Activated CD8-positive, alpha-beta T cell treated with anti-CD3 and anti-CD28 coated beads, Interleukin-2, amount 10 ng/mL, durations not matched to agents 7 days and 5 days (primary cell): ENCODE results near the gene ZFP57. TPM values are rescaled to one million over a fixed set of nuclear protein-coding genes. Genes with fewer than 3 reads are reported as not detected.
A peak's percentile ranks its signal among the peaks of the same experiment; 100 is the strongest.

Source experiments
- ATAC-seq: fragments of 150-1000 bp; cut with Tn5 transposase; one replicate; pipeline ENCODE4 v1.10.0; 2021; ENCODE audit warnings: moderate library complexity
- CTCF ChIA-PET: fragments of 350-600 bp; sonication (Branson Sonifier 250); formaldehyde crosslinking; loops from one replicate; lab custom pipeline; 2021; ENCODE audit warnings: antibody characterized with exemption; lab: Charles Lee
- POLR2A ChIA-PET: fragments of 350-600 bp; sonication (Branson Sonifier 250); formaldehyde crosslinking; loops from one replicate; lab custom pipeline; 2021; ENCODE audit warnings: antibody characterized with exemption; lab: Charles Lee
- DNase-seq: peaks from one replicate; pipeline ENCODE4 v3.0.0-alpha.2; 2020
- H3K27ac Mint-ChIP-seq: one replicate; pipeline ENCODE4 v1.8.0; 2021; ENCODE audit warnings: mild to moderate bottlenecking, mixed read lengths
- H3K27me3 Mint-ChIP-seq: one replicate; pipeline ENCODE4 v1.8.0; 2021; ENCODE audit warnings: low read depth, mixed read lengths
- H3K36me3 Mint-ChIP-seq: one replicate; pipeline ENCODE4 v1.8.0; 2021; ENCODE audit warnings: low read depth, mixed read lengths
- H3K4me1 Mint-ChIP-seq: one replicate; pipeline ENCODE4 v1.8.0; 2021; ENCODE audit warnings: low read depth, mixed read lengths
- H3K4me3 Mint-ChIP-seq: one replicate; pipeline ENCODE4 v1.8.0; 2021; ENCODE audit warnings: mild to moderate bottlenecking, mixed read lengths
- H3K9me3 Mint-ChIP-seq: one replicate; pipeline ENCODE4 v1.8.0; 2022; ENCODE audit warnings: mixed read lengths; ENCODE audit not compliant: insufficient read depth
- total RNA-seq, 2 experiments: library from RNA; stranded (reverse); gene quantifications; one replicate each; pipeline ENCODE4 v1.2.3, GENCODE V29; 2021

Gene ZFP57
- total RNA-seq, result not detected

DNA sequence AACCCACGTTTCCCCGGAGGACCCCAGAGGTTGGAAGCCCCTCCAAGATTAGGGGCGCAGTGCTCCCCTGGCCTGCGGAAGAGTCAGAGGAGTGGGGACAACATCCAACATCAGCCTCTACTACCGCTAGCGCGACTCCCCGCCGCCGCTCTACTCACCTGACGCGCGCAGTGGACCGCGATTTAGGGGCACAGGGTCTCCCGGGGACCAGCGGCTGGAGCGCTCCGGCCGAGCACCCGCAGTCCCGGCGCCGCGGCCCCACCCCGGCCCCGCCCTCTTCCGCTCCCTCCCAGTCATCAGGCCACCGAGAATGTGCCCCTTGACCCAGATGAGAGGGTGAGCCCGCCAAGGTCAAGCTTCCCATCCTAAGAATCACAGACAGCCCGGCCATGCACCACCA is at the start of gene ZFP57:
TSS of gene ZFP57 (minus strand) at position 249 of the 400 bp plus-strand sequence. CDS start 4,149 bp downstream, outside the sequence.
- Mint-ChIP-seq H3K9me3 (no peaks in the 10 kb centered on the region), H3K27ac (no peak within 1 kb of the TSS), H3K27me3 (peaks cover 4% of the 10 kb centered on the region), H3K4me1 (peaks cover 16% of the 10 kb centered on the region), H3K36me3 (no peaks in the 10 kb centered on the region), H3K4me3 (no peak within 1 kb of the TSS)
- CTCF ChIA-PET, result no interaction called here
- ATAC-seq (no peak), DNase-seq (no peak)
- POLR2A ChIA-PET, result no interaction called here

- CTCF ChIA-PET, result no interaction called here
- POLR2A ChIA-PET, result interaction anchor here (0.8 to 0.9 kb wide), 2 partner anchors 15 to 32 kb away, joined by 4 read pairs; no protein-coding TSS in a partner anchor
- no peak overlapping the region for H3K27ac Mint-ChIP-seq
- H3K4me1 Mint-ChIP-seq, result peaks cover 42% of the 10 kb centered on the region
- no peaks in the 10 kb centered on the region for H3K9me3 Mint-ChIP-seq
- peaks cover 42% of the 10 kb centered on the region for H3K36me3 Mint-ChIP-seq
- no peaks in the 10 kb centered on the region for H3K27me3 Mint-ChIP-seq
- H3K4me3 Mint-ChIP-seq, result no peak overlapping the region
- DNase-seq (no peak), ATAC-seq (no peak)
Observed at GRCh38 chr6:29730575-29731126, 49.7 kb upstream of the ZFP57 start.

- Mint-ChIP-seq H3K36me3 (peaks cover 47% of the 10 kb centered on the region), H3K27ac (no peak overlapping the region), H3K4me1 (peaks cover 48% of the 10 kb centered on the region), H3K4me3 (no peak overlapping the region), H3K9me3 (no peaks in the 10 kb centered on the region), H3K27me3 (no peaks in the 10 kb centered on the region)
- no peak for DNase-seq
- ATAC-seq, result no peak
- CTCF ChIA-PET, result interaction anchor here (1.2 kb wide), 1 partner anchor 23 kb away, joined by 3 read pairs; no protein-coding TSS in a partner anchor
- POLR2A ChIA-PET, result interaction anchor here (0.8 to 0.9 kb wide), 2 partner anchors 14 to 33 kb away, joined by 4 read pairs; no protein-coding TSS in a partner anchor
Observed at GRCh38 chr6:29729774-29730328, 48.9 kb upstream of the ZFP57 start.

- no peak for DNase-seq
- POLR2A ChIA-PET, result no interaction called here
- no peak for ATAC-seq
- Mint-ChIP-seq H3K27me3 (no peaks in the 10 kb centered on the region), H3K27ac (no peak overlapping the region), H3K9me3 (no peaks in the 10 kb centered on the region), H3K4me3 (no peak overlapping the region), H3K36me3 (peaks cover 54% of the 10 kb centered on the region), H3K4me1 (peaks cover 45% of the 10 kb centered on the region)
- CTCF ChIA-PET, result interaction anchor here (1.2 to 4.6 kb wide), 2 partner anchors 8 to 24 kb away, joined by 3 to 29 read pairs; no protein-coding TSS in a partner anchor
Observed at GRCh38 chr6:29728875-29729270, 47.9 kb upstream of the ZFP57 start.

DNA sequence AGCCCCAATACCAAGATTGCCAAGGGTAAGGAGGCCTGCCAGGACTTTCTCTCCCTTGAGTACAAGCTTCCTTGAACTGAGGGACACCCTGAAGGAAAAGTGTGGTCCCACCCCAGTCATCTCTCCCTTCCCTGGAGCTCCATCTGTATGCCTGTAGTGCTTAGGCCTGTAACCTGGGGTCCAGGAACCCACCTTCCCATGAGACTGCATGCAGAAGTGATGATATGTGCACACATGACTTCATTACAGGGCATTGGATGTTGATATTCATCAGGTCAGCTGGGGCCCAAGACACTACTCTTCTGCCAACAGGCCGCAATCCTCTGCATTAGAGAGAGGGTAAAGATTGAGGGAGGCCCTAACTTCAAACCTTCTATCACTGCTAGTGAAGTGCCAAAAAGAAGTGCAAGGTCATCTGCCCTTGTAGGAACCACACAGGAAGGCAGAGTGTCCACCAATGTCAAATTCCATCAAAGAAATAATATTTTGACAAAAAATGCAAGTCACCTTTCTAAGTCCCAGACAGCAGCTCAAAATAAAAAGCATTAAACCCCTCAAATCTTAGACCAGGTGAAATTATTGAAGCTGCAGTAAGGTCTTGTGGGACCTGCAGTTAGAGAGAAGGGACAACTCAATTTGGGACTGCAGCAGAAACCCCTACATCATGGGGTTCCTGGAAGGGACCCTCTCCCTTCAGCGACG is 47.4 kb upstream of the ZFP57 start:
- ATAC-seq (no peak), DNase-seq (no peak)
- peak overlapping the region; percentile 58 for H3K27ac Mint-ChIP-seq
- H3K4me3 Mint-ChIP-seq, result no peak overlapping the region
- H3K9me3 Mint-ChIP-seq, result no peaks in the 10 kb centered on the region
- peaks cover 43% of the 10 kb centered on the region for H3K4me1 Mint-ChIP-seq
- peaks cover 56% of the 10 kb centered on the region for H3K36me3 Mint-ChIP-seq
- H3K27me3 Mint-ChIP-seq, result no peaks in the 10 kb centered on the region
- CTCF ChIA-PET, result interaction anchor here (0.9 to 4.6 kb wide), 7 partner anchors 9 to 106 kb away, joined by 3 to 29 read pairs (median 5); no protein-coding TSS in a partner anchor
- POLR2A ChIA-PET, result interaction anchor here (0.7 to 3.2 kb wide), 3 partner anchors 20 to 24 kb away, joined by 3 to 14 read pairs (median 5); no protein-coding TSS in a partner anchor

GRCh38 chr6:29727637-29728036 is 46.7 kb upstream of the ZFP57 start:
- Mint-ChIP-seq H3K4me1 (peaks cover 46% of the 10 kb centered on the region), H3K4me3 (no peak overlapping the region), H3K36me3 (peaks cover 55% of the 10 kb centered on the region), H3K27me3 (no peaks in the 10 kb centered on the region), H3K27ac (no peak overlapping the region), H3K9me3 (no peaks in the 10 kb centered on the region)
- ChIA-PET CTCF (interaction anchor here (0.8 to 4.6 kb wide), 10 partner anchors 10 to 107 kb away, joined by 3 to 29 read pairs (median 5); no protein-coding TSS in a partner anchor), POLR2A (interaction anchor here (0.7 to 3.2 kb wide), 3 partner anchors 19 to 24 kb away, joined by 3 to 14 read pairs (median 5); no protein-coding TSS in a partner anchor)
- no peak for ATAC-seq
- no peak for DNase-seq

DNA sequence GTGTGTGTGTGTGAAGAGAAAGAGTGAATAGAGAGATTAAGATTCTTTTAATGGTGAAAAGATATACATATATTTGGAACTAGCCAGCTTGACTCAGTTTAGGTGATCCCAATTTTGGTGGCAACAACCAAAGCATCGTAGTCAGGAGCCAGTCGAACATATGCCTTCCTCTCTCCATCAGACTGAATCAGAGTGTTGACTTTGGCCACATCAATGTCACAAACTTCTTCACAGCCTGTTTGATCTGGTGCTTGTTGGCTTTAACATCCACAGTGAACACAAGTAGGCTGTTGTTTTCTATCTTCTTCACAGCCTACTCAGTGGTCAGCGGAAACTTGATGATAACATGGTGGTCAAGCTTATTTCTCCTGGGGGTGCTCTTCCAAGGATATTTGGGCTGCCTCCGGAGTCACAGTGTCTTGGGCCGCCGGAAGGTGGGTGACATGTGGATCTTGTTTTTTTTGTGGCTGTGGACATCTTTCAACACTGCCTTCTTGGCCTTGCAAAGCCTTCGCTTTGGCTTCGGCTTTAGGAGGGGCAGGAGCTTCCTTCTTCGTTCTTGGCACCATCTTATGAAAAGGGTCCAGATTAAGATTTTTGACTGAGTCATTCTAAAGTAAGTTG is 45.7 kb upstream of the ZFP57 start:
- Mint-ChIP-seq H3K4me3 (peak overlapping the region; percentile 10), H3K36me3 (peaks cover 55% of the 10 kb centered on the region), H3K27me3 (no peaks in the 10 kb centered on the region), H3K9me3 (no peaks in the 10 kb centered on the region), H3K27ac (no peak overlapping the region), H3K4me1 (peaks cover 55% of the 10 kb centered on the region)
- no peak for ATAC-seq
- ChIA-PET CTCF (interaction anchor here (1.0 to 4.6 kb wide), 10 partner anchors 10 to 108 kb away, joined by 3 to 29 read pairs (median 6); no protein-coding TSS in a partner anchor), POLR2A (interaction anchor here (0.6 to 3.2 kb wide), 3 partner anchors 15 to 77 kb away, joined by 3 to 14 read pairs (median 5); no protein-coding TSS in a partner anchor)
- no peak for DNase-seq

DNA sequence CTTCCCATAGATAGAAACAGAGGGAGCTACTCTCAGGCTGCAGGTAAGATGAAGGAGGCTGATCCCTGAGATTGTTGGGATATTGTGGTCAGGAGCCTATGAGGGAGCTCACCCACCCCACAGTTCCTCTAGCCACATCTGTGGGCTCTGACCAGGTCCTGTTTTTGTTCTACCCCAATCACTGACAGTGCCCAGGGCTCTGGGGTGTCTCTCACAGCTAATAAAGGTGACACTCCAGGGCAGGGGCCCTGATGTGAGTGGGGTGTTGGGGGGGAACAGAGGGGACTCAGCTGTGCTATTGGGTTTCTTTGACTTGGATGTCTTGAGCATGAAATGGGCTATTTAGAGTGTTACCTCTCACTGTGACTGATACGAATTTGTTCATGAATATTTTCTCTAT is 45.0 kb upstream of the ZFP57 start:
- peak overlapping the region; percentile 46 for H3K27ac Mint-ChIP-seq
- peaks cover 55% of the 10 kb centered on the region for H3K36me3 Mint-ChIP-seq
- H3K27me3 Mint-ChIP-seq, result no peaks in the 10 kb centered on the region
- ChIA-PET CTCF (interaction anchor here (1.0 to 4.6 kb wide), 9 partner anchors 11 to 105 kb away, joined by 3 to 29 read pairs (median 7); no protein-coding TSS in a partner anchor), POLR2A (interaction anchor here (1.0 to 3.2 kb wide), 2 partner anchors 14 to 26 kb away, joined by 5 to 14 read pairs; no protein-coding TSS in a partner anchor)
- H3K9me3 Mint-ChIP-seq, result no peaks in the 10 kb centered on the region
- peak overlapping the region; percentile 81 for H3K4me3 Mint-ChIP-seq
- DNase-seq, result no peak
- peaks cover 59% of the 10 kb centered on the region for H3K4me1 Mint-ChIP-seq
- no peak for ATAC-seq

DNA sequence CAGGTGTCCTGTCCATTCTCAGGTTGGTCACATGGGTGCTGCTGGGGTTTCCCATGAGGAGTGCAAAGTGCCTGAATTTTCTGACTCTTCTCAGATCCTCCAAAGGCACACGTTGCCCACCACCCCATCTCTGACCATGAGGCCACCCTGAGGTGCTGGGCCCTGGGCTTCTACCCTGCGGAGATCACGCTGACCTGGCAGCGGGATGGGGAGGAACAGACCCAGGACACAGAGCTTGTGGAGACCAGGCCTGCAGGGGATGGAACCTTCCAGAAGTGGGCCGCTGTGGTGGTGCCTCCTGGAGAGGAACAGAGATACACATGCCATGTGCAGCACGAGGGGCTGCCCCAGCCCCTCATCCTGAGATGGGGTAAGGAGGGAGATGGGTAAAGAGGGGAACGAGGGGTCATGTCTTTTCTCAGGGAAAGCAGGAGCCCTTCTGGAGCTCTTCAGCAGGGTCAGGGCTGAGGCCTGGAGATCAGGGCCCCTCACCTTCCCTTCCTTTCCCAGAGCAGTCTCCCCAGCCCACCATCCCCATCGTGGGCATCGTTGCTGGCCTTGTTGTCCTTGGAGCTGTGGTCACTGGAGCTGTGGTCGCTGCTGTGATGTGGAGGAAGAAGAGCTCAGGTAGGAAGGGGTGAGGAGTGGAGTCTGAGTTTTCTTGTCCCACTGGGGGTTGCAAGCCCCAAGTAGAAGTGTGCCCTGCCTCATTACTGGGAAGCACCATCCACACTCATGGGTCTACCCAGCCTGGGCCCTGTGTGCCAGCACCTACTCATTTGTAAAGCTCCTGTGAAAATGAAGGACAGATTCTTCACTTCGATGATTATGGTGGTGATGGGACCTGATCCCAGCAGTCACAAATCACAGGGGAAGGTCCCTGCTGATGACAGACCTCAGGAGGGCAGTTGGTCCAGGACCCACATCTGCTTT is 44.3 kb upstream of the ZFP57 start:
- H3K36me3 Mint-ChIP-seq, result peaks cover 55% of the 10 kb centered on the region
- no peaks in the 10 kb centered on the region for H3K9me3 Mint-ChIP-seq
- H3K27ac Mint-ChIP-seq, result peak overlapping the region; percentile 61
- POLR2A ChIA-PET, result interaction anchor here (1.0 to 3.2 kb wide), 2 partner anchors 23 to 27 kb away, joined by 3 to 14 read pairs; no protein-coding TSS in a partner anchor
- peaks cover 62% of the 10 kb centered on the region for H3K4me1 Mint-ChIP-seq
- H3K4me3 Mint-ChIP-seq, result peak overlapping the region; percentile 81
- ATAC-seq (no peak), DNase-seq (no peak)
- CTCF ChIA-PET, result interaction anchor here (1.0 to 4.6 kb wide), 9 partner anchors 9 to 106 kb away, joined by 3 to 29 read pairs (median 6); no protein-coding TSS in a partner anchor
- H3K27me3 Mint-ChIP-seq, result no peaks in the 10 kb centered on the region
